ENCODE data around the gene XKR3.
"Not testable (repeated sequence)": the region's sequence is repeated elsewhere in the genome, so short reads cannot be mapped to it uniquely, and the experiment has no call there.

Gene XKR3

GRCh38 chr22:16804882-16805281, 20.3 kb downstream of the XKR3 start:
- no peak for DNase-seq

DNA sequence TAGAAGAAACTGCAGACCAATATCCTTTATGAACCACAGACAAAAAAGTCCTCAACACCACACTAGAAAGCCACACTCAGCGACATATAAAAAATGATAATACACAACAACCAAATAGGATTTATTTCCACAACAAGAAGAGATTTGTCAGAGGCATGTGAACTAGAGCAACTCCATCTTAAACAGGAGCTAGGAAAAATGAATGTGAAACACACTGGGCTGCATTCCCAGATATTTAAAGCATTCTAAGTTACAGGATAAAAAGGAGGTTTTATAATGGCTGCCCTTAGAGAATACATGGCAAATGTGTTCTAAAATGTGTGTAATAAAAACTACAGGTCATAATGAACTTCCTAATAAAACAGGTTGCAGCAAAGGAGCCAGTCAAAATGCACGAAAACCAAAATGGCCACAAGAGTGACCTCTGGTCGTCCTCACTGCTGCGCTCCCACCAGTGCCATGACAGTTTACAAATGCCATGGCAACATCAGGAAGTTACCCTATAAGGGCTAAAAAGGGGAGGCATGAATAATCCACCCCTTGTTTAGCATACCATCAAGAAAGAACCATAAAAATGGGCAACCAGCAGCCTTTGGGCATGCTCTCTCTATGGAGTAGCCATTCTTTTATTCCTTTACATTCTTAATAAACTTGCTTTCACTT, 21.8 kb downstream of the XKR3 start:
- no peak for DNase-seq

DNA sequence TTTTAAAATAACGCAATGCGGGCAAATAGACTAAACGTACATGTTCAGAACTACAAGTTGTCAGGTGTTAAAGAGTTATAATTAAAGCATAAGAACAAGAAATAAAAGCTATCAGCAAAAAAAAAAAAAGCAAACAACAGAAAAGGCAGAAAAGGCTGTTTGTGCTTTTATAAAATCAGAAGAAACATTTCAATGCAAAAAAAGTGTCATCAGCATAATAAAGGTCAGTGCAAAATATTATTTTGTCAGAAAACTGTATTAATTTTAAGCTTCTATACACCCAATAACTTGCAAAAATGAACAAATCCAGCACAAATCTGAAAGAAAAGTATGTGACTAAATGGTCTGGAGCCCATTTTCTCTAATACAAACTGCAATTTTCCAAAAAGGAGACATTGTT, 23.6 kb downstream of the XKR3 start:
- no peak for DNase-seq

DNA sequence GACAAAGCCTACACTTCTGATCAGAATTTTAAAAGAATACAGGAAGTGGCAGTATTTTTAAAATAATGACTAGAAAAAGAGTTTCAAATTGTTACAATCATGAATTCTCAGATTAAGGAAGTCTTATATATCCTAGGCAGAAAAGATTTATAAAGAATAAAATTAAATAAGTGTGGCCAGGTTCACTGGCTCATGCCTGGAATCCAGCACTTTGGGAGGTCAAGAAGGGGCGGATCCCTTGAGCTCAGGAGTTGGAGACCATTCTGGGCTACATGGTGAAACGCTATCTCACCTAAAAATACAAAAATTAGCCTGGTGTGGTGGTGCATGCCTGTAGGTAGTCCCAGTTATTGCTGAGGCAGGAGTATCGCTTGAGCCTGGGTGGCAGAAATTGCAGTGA, 24.1 kb downstream of the XKR3 start:
- DNase-seq, result no peak

DNA sequence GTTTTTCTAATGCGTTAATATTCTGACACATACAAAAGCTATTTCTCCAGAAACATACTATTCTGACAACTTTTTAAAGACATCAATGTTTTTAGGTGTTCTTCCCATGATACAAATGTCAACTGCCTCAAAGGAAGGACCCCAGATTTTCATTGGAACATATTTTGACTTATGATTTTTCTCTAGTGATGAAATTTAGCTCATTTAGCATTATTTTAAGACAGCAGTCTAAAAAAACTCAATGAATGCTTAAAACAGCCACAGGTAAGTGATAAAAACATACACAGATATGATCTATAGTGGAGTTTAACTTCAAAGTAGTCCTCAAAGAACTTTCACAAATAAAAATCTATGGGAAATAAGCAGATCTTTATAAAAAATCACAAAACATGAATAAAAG, 24.9 kb downstream of the XKR3 start:
- DNase-seq, result no peak

DNA sequence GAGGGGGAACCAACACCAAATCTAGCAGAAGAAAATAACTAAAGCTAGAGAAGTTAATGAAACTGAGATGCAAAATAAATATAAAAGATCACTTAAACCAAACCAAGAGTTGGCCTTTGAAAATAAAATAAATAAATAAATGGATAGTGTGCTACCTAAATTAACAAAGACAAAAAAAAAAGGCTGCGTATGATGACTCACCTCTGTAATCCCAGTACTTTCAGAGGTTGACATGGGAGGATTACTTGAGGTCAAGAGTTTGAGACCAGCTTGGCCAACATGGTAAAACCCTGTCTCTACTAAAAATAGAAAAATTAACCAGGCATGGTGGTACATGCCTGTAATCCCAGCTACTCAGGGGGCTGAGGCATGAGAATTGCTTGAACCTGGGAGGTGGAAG, 29.7 kb downstream of the XKR3 start:
- not testable (repeated sequence) for DNase-seq

DNA sequence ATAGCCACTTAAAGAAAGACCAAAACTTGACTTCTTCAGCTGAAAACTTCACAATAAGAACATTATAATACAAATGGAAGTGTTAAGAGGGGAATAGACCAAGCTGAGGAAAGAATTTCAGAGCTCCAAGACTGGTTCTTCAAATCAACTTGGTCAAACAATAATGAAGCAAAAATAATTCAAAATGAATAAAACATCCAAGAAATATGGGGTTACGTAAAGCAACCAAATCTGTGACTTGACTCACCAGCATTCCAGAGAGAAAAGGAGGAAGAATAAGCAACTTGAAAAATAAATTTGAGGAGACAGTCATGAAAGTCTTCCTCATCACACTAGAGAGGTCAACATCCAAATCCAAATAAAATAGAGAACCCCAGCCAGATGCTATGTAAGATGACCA, 31.4 kb downstream of the XKR3 start:
- no peak for DNase-seq

GRCh38 chr22:16789860-16790493, 35.2 kb downstream of the XKR3 start:
- no peak for DNase-seq

DNA sequence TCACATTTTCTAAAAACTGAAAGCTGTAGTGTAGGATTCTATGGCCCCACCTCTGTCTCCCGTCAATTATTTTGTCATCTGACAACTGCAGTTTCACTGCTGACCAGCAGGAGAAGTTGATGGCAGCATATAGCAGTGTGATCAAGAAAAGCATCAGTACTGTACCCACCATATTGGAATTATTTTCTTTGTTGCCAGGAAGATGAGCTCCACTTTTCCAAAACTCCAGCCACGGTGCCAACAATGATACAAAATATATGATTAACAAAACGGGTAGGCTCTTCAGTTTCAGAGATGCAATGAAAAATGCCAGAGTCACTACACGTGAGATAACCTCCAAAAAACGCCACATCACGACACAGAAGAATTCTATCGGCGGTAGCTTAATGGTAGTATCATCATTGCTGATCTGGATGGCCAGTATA, 41.3 kb downstream of the XKR3 start:
- no peak for DNase-seq

GRCh38 chr22:16783453-16783852, 41.8 kb downstream of the XKR3 start:
- DNase-seq, result no peak

DNA sequence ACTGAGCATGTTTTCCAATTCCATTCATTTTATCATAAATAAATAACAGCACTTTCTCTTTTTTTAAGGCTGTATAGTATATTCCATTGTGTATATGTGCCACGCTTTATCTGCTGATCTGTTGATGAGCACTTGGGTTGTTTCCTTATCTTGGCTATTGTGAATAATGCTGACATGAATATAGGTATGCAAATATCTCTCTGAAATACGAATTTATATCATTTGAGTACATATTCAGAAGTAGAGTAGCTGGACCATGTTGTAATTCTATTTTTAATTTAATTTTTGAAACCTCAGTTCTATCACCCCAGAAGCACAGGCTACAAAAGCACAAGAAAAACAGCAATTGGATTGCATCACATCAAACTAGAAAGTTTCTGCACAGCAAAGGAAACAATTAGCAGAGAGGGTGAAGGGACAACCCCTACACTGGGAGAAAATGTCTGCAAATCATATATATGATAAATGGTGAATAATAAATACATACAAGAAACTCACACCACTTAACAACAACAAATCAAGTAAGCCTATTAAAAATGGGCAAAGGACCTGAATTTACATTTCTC, 43.4 kb downstream of the XKR3 start:
- no peak for DNase-seq

GRCh38 chr22:16781074-16781763, 44.0 kb downstream of the XKR3 start:
- DNase-seq, result no peak

DNA sequence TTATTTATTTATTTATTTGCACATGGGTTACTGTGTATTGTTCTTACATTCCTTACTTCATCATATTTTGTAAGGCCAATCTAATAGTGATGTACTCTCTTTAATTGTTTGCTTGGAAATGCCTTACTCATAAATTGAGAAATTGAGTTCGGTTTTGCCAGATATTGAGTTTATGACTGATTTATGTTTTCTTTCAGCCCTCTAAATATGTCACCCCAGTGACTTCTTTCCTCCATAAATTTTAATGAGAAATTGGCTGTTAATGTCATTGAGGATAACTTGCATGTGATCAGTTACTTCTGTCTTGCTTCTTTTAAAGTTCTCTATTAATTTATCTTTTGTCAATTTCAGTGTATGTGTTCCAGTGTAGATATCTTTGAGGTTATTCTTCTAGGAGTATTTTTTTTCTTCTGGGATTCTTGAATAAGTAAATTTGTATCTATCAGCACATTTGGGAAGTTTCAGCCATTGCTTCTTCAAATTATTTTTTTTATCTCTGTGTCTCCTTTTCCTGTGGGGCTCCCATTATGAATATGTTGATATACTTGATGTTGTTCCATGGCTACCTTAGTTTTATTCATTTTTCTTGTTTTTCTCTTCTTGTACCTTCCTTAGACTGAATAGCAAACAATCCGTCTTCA, 47.8 kb downstream of the XKR3 start:
- DNase-seq, result no peak

DNA sequence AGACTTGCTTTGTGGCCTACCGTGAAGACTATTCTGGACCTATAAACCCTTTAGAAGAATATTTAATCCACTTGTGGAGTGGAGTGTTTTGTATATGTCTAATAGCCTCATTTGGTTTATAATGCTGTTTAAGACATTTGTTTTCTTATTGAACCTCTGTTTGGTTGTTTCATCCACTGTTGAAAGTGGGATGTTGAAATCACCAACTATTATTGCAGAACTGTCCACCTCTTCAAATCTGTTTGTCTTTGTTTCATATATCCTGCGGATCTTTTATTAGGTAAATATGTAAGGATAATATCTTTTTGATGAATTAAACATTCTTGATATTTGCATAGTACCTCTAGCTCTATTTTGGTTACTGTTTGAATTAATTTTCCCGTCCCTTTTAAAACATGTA, 49.1 kb downstream of the XKR3 start:
- DNase-seq, result no peak

- DNase-seq, result no peak
Measured at GRCh38 chr22:16774911-16775500, 50.2 kb downstream of the XKR3 start.

GRCh38 chr22:16771569-16771968, 53.6 kb downstream of the XKR3 start:
- DNase-seq, result not testable (repeated sequence)

DNA sequence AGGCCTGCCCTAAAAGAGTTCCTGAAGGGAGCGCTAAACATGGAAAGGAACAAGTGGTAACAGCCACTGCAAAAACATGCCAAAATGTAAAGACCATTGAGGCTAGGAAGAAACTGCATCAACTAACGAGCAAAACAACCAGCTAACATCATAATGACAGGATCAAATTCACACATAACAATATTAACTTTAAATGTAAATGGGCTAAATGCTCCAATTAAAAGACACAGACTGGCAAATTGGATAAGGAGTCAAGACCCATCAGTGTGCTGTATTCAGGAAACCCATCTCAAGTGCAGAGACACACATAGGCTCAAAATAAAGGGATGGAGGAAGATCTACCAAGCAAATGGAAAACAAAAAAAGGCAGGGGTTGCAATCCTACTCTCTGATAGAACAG, 57.3 kb downstream of the XKR3 start:
- not testable (repeated sequence) for DNase-seq

GRCh38 chr22:16762224-16762623, 63.0 kb downstream of the XKR3 start:
- not testable (repeated sequence) for DNase-seq

DNA sequence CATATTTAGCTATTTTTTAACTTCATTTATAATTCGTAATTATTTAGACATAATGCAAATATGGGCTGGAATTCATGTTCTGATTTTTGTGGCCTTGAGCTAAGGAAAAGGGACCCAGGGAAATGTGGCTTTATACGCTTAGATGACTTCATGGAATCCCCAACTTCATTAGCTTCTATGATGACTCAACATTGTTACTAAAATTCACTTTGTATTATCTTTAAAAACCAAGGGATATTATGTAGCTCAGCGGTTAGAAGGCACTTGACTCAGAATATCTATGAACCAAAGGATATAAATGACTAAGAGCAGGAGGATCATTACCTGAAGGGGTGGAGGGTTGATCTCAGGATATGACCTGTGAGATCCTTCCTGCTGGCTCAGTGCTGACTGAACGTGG, 64.8 kb downstream of the XKR3 start:
- not testable (repeated sequence) for DNase-seq

- not testable (repeated sequence) for DNase-seq
Measured at GRCh38 chr22:16749282-16749681, 75.9 kb downstream of the XKR3 start.

- DNase-seq, result not testable (repeated sequence)
Measured at GRCh38 chr22:16748160-16748929, 76.9 kb downstream of the XKR3 start.

All from GF-D8 (cell line).